Epithelial cell of esophagus (primary cell): ENCODE results near the gene PITX2.

Source experiments
- DNase-seq: peaks from one replicate; pipeline ENCODE4 v3.0.0; 2010; ENCODE audit warnings: low read depth
- H3K4me3 ChIP-seq: 2 replicates; pipeline ENCODE4 v1.5.1; 2011; ENCODE audit warnings: mild to moderate bottlenecking, low read length, control low read depth
- CTCF ChIP-seq: IDR thresholded peaks from 2 replicates; pipeline ENCODE4 v1.5.1; 2011; ENCODE audit warnings: low read depth, mild to moderate bottlenecking, low read length, control low read depth, inconsistent platforms; ENCODE audit not compliant: insufficient read depth; ENCODE audit errors: missing control alignments

The PITX2 gene

DNA sequence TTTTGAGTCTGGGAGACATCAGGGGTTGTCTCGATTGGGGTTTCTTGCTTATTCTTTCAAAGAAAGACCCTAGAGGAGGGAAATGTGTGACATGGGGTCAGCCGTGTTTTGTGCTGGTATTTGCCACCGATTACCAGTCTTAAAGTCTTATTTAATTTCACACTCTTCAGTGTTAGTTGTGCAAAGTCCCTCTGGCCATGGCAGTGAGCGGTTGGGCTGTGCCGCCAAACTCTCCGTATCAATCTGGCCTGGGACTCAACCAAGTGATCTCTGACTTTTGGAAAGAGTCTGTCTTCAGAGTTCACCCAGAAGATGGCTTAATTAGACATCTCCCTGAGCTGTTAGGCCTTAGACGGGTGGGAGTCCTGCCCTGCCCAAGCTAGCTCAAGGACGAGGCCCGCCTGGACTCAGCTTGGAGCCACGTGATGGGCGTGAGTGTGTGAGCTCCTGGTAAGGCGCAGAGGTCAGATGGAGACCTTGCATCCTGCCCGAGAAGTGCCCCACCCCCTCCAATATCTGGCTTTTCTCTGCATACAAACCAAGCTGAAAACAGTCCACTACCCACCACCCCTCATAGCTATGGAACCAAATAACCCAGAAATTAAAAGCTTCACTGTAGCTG, 3.8 kb upstream of the PITX2 start:
- no peak for TF ChIP-seq CTCF
- DNase-seq = no peak
- H3K4me3 ChIP-seq = no peak overlapping the region

- DNase-seq = no peak
- H3K4me3 ChIP-seq = no peak overlapping the region
- no peak for TF ChIP-seq CTCF
Observed at GRCh38 chr4:110625576-110626257, 2.8 kb upstream of the PITX2 start.

GRCh38 chr4:110624904-110625494, 2.1 kb upstream of the PITX2 start:
- DNase-seq = no peak
- no peak for TF ChIP-seq CTCF
- no peak overlapping the region for H3K4me3 ChIP-seq

- no peak for DNase-seq
- TF ChIP-seq CTCF = no peak
- no peak overlapping the region for H3K4me3 ChIP-seq
Observed at GRCh38 chr4:110624398-110624780, 1.5 kb upstream of the PITX2 start.

- no peak overlapping the region for H3K4me3 ChIP-seq
- no peak for TF ChIP-seq CTCF
- DNase-seq = no peak
Observed at GRCh38 chr4:110623718-110624397, 981 bp upstream of the PITX2 start.

DNA sequence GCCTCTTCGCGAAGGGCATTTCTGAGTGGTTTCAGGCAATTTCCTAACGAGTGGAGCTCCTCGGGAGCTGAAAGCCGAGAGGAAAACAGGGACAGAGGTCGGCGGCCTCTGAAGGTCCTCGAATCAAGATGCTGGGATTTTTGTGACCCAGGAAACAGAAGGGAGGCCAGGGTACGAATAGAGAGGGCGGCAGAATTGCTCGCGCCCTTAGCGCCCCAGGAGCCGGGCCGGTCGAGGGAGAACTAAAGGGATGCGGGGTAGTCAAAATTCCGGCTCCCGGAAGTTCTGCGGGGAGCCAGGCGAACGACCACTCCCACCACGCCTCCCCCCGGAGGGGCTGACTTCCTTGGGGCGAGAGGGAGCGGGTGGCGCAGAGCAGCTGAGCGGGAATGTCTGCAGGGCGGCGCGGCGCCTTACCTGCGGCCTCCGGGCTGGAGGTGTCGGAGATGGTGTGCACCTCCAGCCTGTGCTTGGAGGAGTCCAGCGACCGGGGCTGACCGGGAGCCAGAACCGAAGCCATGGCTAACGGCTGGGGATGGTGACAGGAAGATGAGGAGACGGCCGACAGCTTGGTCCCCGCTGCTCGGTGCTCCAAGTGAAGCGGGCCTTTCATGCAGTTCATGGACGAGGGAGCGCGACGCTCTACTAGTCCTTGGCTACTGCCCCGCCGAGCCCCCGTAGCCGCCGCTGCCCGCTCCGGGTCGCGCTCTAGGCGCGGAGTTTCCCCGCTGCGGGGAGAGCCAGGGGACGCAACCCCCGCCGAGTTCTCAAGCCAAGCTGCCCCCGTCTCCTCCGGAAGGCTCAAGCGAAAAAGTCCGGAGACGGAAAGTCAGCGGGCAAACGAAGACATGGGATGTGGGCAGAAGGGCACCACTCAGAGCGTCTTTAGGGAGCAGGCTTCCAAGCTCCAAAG, 782 bp downstream of the PITX2 start:
- H3K4me3 ChIP-seq = peak overlapping the region; percentile 30
- no peak for DNase-seq
- TF ChIP-seq CTCF = no peak
